HEK293T (cell line): Measurements from ENCODE around the gene HILPDA.
A peak's percentile ranks its signal among the peaks of the same experiment; 100 is the strongest.
"Not testable (repeated sequence)": the region's sequence is repeated elsewhere in the genome, so short reads cannot be mapped to it uniquely, and the experiment has no call there.

ENCODE experiments used
- CTCF ChIA-PET: fragments of 350-600 bp; formaldehyde crosslinking; extraction: SDS; loops from one replicate; lab custom pipeline; 2021; ENCODE audit warnings: antibody characterized with exemption, inconsistent platforms; lab: Yijun Ruan, JAX
- POLR2A ChIA-PET: fragments of 350-600 bp; formaldehyde crosslinking; extraction: SDS; loops from one replicate; lab custom pipeline; 2020; ENCODE audit warnings: antibody characterized with exemption, inconsistent platforms; lab: Yijun Ruan, JAX
- DNase-seq: peaks from one replicate; pipeline ENCODE4 v3.0.0; 2012; ENCODE audit warnings: mixed read lengths; ENCODE audit errors: extremely low spot score
- ARNT ChIP-seq: fragments of 450-650 bp; IDR thresholded peaks from 2 replicates; pipeline ENCODE4 v1.6.1; 2017; ENCODE audit warnings: mild to moderate bottlenecking
- BHLHE40 ChIP-seq: fragments of 450-650 bp; IDR thresholded peaks from 2 replicates; pipeline ENCODE4 v1.6.1; 2016; ENCODE audit warnings: mild to moderate bottlenecking, moderate library complexity, borderline replicate concordance
- CTBP1 ChIP-seq: fragments of 450-650 bp; IDR thresholded peaks from 2 replicates; pipeline ENCODE4 v1.6.1; 2016; ENCODE audit warnings: borderline replicate concordance
- ELF4 ChIP-seq: fragments of 450-650 bp; IDR thresholded peaks from 2 replicates; pipeline ENCODE4 v1.6.1; 2017; ENCODE audit warnings: antibody characterized with exemption
- FOXA1 ChIP-seq: fragments of 450-650 bp; IDR thresholded peaks from 2 replicates; pipeline ENCODE4 v1.6.1; 2016; ENCODE audit warnings: mild to moderate bottlenecking
- FOXK2 ChIP-seq: fragments of 450-650 bp; IDR thresholded peaks from 2 replicates; pipeline ENCODE4 v1.6.1; 2016; ENCODE audit warnings: mild to moderate bottlenecking
- FOXM1 ChIP-seq: fragments of 450-650 bp; IDR thresholded peaks from 2 replicates; pipeline ENCODE4 v1.6.1; 2017; ENCODE audit warnings: mild to moderate bottlenecking, borderline replicate concordance
- HDGF ChIP-seq: fragments of 450-650 bp; IDR thresholded peaks from 2 replicates; pipeline ENCODE4 v1.6.1; 2017; ENCODE audit warnings: antibody characterized with exemption, borderline replicate concordance
- L3MBTL2 ChIP-seq: fragments of 450-650 bp; conservative IDR thresholded peaks from 2 replicates; pipeline ENCODE4 v1.6.1; 2016; ENCODE audit warnings: mild to moderate bottlenecking
- LEF1 ChIP-seq: fragments of 450-650 bp; IDR thresholded peaks from 2 replicates; pipeline ENCODE4 v1.6.1; 2017; ENCODE audit warnings: mild to moderate bottlenecking, borderline replicate concordance
- NFRKB ChIP-seq: fragments of 450-650 bp; IDR thresholded peaks from 2 replicates; pipeline ENCODE4 v1.6.1; 2016; ENCODE audit warnings: mild to moderate bottlenecking, moderate library complexity
- PKNOX1 ChIP-seq: fragments of 450-650 bp; IDR thresholded peaks from 2 replicates; pipeline ENCODE4 v1.6.1; 2016
- SP1 ChIP-seq: fragments of 450-650 bp; IDR thresholded peaks from 2 replicates; pipeline ENCODE4 v1.6.1; 2017
- SUZ12 ChIP-seq: fragments of 450-650 bp; IDR thresholded peaks from 2 replicates; pipeline ENCODE4 v1.6.1; 2016; ENCODE audit warnings: mild to moderate bottlenecking
- TARDBP ChIP-seq: fragments of 450-650 bp; IDR thresholded peaks from 2 replicates; pipeline ENCODE4 v1.6.1; 2016
- ZNF384 ChIP-seq: fragments of 450-650 bp; IDR thresholded peaks from 2 replicates; pipeline ENCODE4 v1.6.1; 2016

Gene HILPDA

GRCh38 chr7:128452552-128452951, 3.1 kb upstream of the HILPDA start:
- CTCF ChIA-PET = interaction anchor here (0.6 kb wide), 1 partner anchor 88 kb away, joined by 3 read pairs; no protein-coding TSS in a partner anchor
- no peak for TF ChIP-seq HDGF
- TF ChIP-seq ARNT = no peak
- TF ChIP-seq BHLHE40 = no peak
- no peak for TF ChIP-seq CTBP1
- TF ChIP-seq ELF4 = no peak
- no peak for TF ChIP-seq FOXK2
- TF ChIP-seq SUZ12 = no peak
- TF ChIP-seq LEF1 = no peak
- TF ChIP-seq PKNOX1 = no peak
- no peak for TF ChIP-seq FOXM1
- no peak for TF ChIP-seq L3MBTL2
- no peak for DNase-seq
- POLR2A ChIA-PET = no interaction called here

GRCh38 chr7:128453836-128454804, 1.6 kb upstream of the HILPDA start:
- TF ChIP-seq ZNF384 = no peak
- no peak for TF ChIP-seq SP1
- TF ChIP-seq NFRKB = no peak
- no peak for TF ChIP-seq BHLHE40
- TF ChIP-seq FOXM1 = no peak
- TF ChIP-seq LEF1 = no peak
- DNase-seq = peak; percentile 69
- CTCF ChIA-PET = interaction anchor here (0.9 to 3.2 kb wide), 4 partner anchors 28 to 213 kb away, joined by 3 to 21 read pairs (median 6); no protein-coding TSS in a partner anchor
- POLR2A ChIA-PET = interaction anchor here (1.0 to 2.7 kb wide), 5 partner anchors 10 to 24 kb away, joined by 3 to 21 read pairs (median 10); partner anchors contain the start of gene METTL2B

DNA sequence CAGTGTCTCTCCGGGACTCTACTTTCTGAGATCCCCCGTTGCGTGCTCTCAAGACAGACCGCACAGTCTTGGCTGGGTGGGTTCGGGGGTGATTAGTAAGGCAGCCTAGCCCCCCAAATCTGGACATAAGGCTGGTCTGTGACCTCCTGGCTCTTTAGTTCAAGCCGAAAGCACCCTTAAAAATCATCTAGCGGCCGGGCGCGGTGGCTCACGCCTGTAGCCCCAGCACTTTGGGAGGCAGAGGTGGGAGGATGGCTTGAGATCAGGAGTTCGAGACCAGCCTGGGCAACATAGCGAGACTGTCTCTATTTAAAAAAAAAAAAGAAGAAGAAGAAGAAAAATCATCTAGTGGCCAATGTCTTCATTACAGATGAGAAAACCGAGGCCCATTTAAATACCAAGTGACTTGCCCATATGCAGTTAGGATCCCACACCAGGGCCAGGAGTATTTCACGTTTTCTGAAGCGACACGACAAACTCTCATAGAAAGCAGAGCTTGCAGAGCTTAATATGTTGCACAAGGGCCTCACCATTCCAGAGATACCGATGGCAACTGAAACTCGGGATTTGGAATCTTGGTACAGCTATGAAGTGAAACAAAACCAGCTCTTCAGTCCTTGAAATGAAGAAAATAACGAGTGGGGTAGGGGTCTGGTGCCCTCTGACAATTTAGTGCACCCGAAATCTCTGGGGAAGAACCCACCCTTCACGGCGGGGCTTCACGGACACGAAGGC, 703 bp upstream of the HILPDA start:
- ChIA-PET POLR2A (interaction anchor here (1.0 to 3.0 kb wide), 12 partner anchors 11 to 376 kb away, joined by 3 to 21 read pairs (median 8); partner anchors contain the start of genes CALU, IMPDH1 and RBM28), CTCF (interaction anchor here (0.9 to 3.2 kb wide), 6 partner anchors 11 to 212 kb away, joined by 3 to 21 read pairs (median 4); no protein-coding TSS in a partner anchor)
- DNase-seq = no peak
- peak; percentile 54; the same call in 1 of the 2 replicates for TF ChIP-seq ZNF384
- TF ChIP-seq SUZ12 = no peak

DNA sequence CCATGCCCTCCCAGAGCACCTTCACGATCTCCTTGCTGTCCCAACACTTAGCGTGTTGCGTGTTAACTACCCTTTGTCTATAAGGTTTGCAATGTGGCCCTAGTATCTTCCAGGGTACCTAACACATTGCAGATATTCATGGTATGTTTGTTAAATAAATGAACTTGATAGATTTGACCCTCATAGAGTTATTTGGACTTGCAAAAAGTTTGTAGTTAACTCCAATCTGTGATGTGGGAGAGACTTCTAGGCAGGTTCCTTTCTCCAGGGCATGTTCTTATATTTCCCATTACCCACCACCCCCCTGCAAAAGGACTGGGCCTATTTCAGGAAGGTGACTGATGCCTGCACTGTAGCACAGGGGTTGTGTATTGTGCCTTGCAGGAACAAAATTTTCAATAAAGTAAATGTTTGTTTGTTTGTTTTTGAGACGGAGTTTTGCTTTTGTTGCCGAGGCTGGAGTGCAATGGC, 612 bp downstream of the HILPDA start:
- TF ChIP-seq HDGF (no peak), L3MBTL2 (no peak; the same call in 1 of the 2 replicates), ARNT (no peak)
- POLR2A ChIA-PET = interaction anchor here (1.5 to 3.0 kb wide), 7 partner anchors 12 to 112 kb away, joined by 5 to 21 read pairs (median 19); partner anchors contain the start of genes IMPDH1 and RBM28
- CTCF ChIA-PET = interaction anchor here (1.2 to 3.2 kb wide), 2 partner anchors 30 to 75 kb away, joined by 4 to 21 read pairs; no protein-coding TSS in a partner anchor
- DNase-seq = no peak

DNA sequence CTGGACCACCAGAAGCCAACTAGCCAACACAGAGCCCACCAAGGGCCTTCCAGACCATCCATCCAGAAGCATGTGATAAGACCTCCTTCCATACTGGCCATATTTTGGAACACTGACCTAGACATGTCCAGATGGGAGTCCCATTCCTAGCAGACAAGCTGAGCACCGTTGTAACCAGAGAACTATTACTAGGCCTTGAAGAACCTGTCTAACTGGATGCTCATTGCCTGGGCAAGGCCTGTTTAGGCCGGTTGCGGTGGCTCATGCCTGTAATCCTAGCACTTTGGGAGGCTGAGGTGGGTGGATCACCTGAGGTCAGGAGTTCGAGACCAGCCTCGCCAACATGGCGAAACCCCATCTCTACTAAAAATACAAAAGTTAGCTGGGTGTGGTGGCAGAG, 1.7 kb downstream of the HILPDA start:
- POLR2A ChIA-PET = interaction anchor here (3.0 kb wide), 1 partner anchor 31 kb away, joined by 21 read pairs; no protein-coding TSS in a partner anchor
- DNase-seq = not testable (repeated sequence)
- CTCF ChIA-PET = interaction anchor here (0.7 to 1.0 kb wide), 2 partner anchors 31 to 1515 kb away, joined by 3 to 4 read pairs; no protein-coding TSS in a partner anchor

DNA sequence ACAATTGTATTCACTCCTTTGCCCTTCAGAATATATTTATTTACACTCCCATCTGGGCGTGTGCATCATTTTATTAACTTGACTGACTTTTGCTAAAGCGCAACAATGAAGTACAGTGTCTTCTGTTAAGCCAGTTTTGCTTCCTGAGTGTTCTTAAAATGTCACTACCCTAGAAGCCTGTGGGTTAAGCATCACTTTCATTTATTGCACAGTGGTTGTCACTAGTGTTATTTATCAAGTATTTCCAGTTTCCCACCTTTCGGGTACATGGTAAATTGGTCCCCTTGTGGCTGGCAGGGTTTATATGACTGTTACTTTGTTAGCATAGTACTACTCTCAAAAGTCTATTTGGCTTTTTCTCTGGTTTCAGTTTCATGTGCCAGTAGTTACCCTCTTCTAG, 3.3 kb downstream of the HILPDA start:
- ChIA-PET CTCF (interaction anchor here (0.7 to 3.1 kb wide), 11 partner anchors 10 to 111 kb away, joined by 3 to 117 read pairs (median 4); no protein-coding TSS in a partner anchor), POLR2A (interaction anchor here (0.7 to 1.0 kb wide), 2 partner anchors 31 to 115 kb away, joined by 3 to 13 read pairs; partner anchors contain the start of gene RBM28)
- no peak for DNase-seq

More for the DNA sequence above, 3.3 kb downstream of the HILPDA start:
- TF ChIP-seq SP1 = no peak
- no peak for TF ChIP-seq FOXA1
- TF ChIP-seq TARDBP = no peak
- TF ChIP-seq ARNT = no peak
- TF ChIP-seq PKNOX1 = no peak
- no peak for TF ChIP-seq LEF1
- TF ChIP-seq ELF4 = no peak
- TF ChIP-seq FOXM1 = no peak
- no peak for TF ChIP-seq L3MBTL2
- no peak for TF ChIP-seq BHLHE40
- TF ChIP-seq NFRKB = no peak
- no peak for TF ChIP-seq SUZ12
- no peak for TF ChIP-seq ZNF384
- TF ChIP-seq FOXK2 = no peak
- TF ChIP-seq HDGF = no peak
- no peak for TF ChIP-seq CTBP1
